SK-N-MC (cell line): Measurements from ENCODE around the gene TAF11L2.
"Not testable (repeated sequence)": the region's sequence is repeated elsewhere in the genome, so short reads cannot be mapped to it uniquely, and the experiment has no call there.

Experiments
- DNase-seq: peaks from one replicate; pipeline ENCODE4 v3.0.0-alpha.2; 2011; ENCODE audit warnings: low read depth, low spot score
- H3K27ac ChIP-seq: fragments of 200-600 bp; sonication (generic); 2 replicates; pipeline ENCODE4 v1.5.1; 2016; ENCODE audit warnings: mixed run types
- H3K36me3 ChIP-seq: fragments of 200-600 bp; sonication (generic); 2 replicates; pipeline ENCODE4 v1.6.1; 2017; ENCODE audit warnings: antibody characterized with exemption, low read length, mixed read lengths; ENCODE audit not compliant: insufficient read depth
- H3K4me3 ChIP-seq: fragments of 200-600 bp; sonication (generic); 2 replicates; pipeline ENCODE4 v1.5.1; 2016
- H3K9ac ChIP-seq: fragments of 200-600 bp; sonication (generic); 2 replicates; pipeline ENCODE4 v1.8.0; 2017; ENCODE audit warnings: mixed run types, mixed read lengths; ENCODE audit not compliant: insufficient read length
- H3K9me3 ChIP-seq: fragments of 200-600 bp; sonication (generic); 2 replicates; pipeline ENCODE4 v1.6.1; 2017; ENCODE audit warnings: low read depth, mild to moderate bottlenecking, antibody characterized with exemption, low read length, moderate library complexity, mixed read lengths
- EZH2 ChIP-seq: fragments of 200-600 bp; sonication (generic); IDR thresholded peaks from one replicate; pipeline ENCODE4 v1.6.1; 2017; ENCODE audit warnings: antibody characterized with exemption
- FOXP2 ChIP-seq: optimal IDR thresholded peaks from 2 replicates; pipeline ENCODE3; 2011; ENCODE audit warnings: mild to moderate bottlenecking, moderate library complexity; ENCODE audit not compliant: insufficient read depth; ENCODE audit errors: extremely low read length, control extremely low read depth
- POLR2AphosphoS5 ChIP-seq: IDR thresholded peaks from 2 replicates; pipeline ENCODE4 v1.6.1; 2012; ENCODE audit warnings: mild to moderate bottlenecking, low read depth, low read length, borderline replicate concordance

The TAF11L2 gene

DNA sequence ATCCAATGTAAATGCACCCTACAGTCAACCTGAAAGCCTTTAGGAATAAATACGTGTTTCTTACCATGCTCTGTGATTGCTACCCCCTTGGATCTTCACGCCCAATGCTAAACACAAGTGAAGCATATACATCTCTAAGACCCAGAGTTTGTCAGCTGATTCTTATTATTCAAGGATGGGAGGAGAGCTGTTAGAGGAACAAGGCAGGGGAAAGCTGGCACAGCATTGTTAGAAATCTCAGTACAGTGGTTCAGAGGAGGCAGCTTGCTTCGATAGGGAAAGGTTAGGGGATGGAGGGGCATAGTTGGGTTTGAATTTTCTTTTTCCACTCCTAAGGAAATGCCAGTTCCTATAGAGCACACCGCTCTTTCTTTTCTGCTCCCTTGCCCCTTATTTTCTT is 16.7 kb upstream of the TAF11L2 start:
- no peaks in the 10 kb centered on the region for H3K9me3 ChIP-seq
- H3K4me3 ChIP-seq, result no peak overlapping the region
- no peak for DNase-seq
- H3K9ac ChIP-seq, result no peak overlapping the region
- no peaks in the 10 kb centered on the region for H3K36me3 ChIP-seq
- TF ChIP-seq POLR2AphosphoS5 (no peak), EZH2 (no peak), FOXP2 (no peak)
- no peak overlapping the region for H3K27ac ChIP-seq

DNA sequence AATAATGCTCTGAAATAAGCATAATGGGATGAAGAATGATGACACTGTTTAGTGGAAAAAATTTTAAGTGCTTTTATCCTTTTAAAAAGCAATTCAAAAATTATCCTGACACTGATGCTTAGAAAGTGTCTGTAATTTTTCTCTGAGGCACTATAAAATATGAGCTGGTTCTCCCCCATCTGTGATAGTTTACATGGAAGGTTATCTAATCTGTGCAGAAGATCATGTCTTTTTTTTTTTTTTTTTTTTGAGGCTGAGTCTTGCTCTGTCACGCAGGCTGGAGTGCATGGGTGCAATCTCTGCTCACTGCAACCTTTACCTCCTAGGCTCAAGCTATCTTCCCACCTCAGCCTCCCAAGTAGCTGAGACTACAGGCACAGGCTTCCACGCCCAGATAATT is 15.2 kb upstream of the TAF11L2 start:
- Histone ChIP-seq H3K36me3 (no peaks in the 10 kb centered on the region), H3K9me3 (no peaks in the 10 kb centered on the region), H3K27ac (no peak overlapping the region), H3K4me3 (no peak overlapping the region), H3K9ac (no peak overlapping the region)
- no peak for DNase-seq
- TF ChIP-seq POLR2AphosphoS5, result no peak
- no peak for TF ChIP-seq EZH2
- no peak for TF ChIP-seq FOXP2

DNA sequence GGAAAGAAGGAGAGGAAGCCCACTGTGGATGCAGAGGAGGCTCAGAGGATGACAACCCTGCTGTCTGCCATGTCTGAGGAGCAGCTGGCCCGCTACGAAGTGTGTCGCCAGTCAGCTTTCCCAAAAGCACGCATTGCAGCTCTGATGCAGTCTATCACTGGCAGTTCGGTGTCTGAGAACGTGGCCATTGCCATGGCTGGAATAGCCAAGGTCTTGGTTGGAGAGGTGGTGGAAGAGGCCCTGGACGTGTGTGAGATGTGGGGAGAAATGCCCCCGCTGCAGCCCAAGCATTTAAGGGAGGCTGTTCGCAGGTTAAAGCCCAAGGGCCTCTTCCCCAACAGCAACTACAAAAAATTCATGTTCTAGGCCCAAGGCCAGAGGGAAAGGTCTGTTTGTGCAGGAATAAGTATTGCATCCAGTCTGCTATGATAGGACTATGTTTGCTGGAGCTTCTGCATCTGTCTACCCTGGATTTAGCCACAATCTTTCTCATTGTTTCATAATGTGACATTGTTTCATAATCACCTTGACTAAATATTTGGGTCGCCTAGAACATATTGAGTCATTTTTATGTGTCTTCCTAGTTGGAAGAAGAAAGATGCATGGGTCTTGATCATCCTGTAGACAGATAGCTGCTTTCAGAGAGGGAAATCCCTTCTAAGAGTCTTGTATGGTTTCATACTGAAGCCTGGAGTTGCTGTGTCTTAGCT is 11.4 kb upstream of the TAF11L2 start:
- H3K27ac ChIP-seq, H3K9me3 ChIP-seq, H3K4me3 ChIP-seq, DNase-seq, H3K36me3 ChIP-seq, H3K9ac ChIP-seq: not testable (repeated sequence)

DNA sequence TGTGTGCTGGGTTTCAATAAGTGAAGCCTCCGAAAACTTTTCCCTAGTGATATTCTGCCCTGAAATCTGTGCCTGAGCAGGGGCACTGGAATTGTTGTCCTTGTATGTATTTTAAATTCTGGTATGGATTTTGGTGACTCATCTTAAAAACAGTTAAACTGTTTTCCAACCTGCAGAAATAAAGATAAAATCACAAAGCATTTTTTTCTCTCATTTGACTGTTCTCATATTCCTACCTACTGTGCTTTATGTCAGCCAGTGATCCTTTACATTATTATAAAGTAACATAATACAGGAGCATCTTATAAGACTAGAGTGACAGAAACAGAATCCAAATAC is 10.9 kb upstream of the TAF11L2 start:
- H3K9ac ChIP-seq, result no peak overlapping the region

DNA sequence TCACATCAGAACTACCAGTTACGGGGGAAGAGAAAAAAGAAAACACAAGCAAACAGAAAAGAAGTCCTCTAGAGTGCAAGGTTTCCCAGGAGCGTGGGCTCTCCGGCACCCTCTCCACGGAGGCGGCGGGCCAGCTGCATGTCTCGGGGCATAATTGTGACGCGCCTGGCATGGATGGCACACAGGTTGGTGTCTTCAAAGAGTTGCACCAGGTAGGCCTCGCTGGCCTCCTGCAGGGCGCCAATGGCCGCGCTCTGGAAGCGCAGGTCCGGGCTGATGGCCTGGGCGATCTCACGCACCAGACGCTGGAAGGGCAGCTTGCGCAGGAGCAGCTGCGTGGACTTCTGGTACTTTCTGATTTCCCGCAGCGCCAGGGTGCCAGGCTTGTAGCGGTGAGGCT is 6.8 kb upstream of the TAF11L2 start:
- H3K9ac ChIP-seq, H3K27ac ChIP-seq, H3K36me3 ChIP-seq, H3K9me3 ChIP-seq, DNase-seq, H3K4me3 ChIP-seq: not testable (repeated sequence)

More for the DNA sequence above, 10.9 kb upstream of the TAF11L2 start:
- Histone ChIP-seq H3K4me3 (no peak overlapping the region), H3K36me3 (no peaks in the 10 kb centered on the region), H3K9me3 (no peaks in the 10 kb centered on the region), H3K27ac (no peak overlapping the region)
- no peak for TF ChIP-seq EZH2
- TF ChIP-seq POLR2AphosphoS5, result no peak
- no peak for TF ChIP-seq FOXP2
- DNase-seq, result no peak

DNA sequence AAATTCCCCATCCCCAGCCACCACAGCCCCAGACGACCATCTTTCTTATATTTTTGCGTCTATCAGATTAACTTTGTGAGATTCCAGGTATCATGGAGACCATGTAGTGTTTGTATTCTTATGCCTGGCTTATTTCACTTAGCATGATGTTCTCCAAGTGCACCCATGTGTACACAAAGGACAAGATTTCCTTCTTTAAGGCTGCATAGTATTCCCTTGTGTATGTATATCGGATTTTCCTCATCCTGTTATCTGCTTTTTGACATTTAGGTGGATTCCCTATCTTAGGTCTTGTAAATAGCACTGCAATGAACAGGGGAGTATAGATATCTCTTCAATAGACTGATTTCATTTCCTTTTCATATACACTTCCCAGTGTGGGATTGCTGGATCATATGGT is 5.3 kb upstream of the TAF11L2 start:
- Histone ChIP-seq H3K4me3 (no peak overlapping the region), H3K9me3 (no peaks in the 10 kb centered on the region), H3K27ac (no peak overlapping the region), H3K36me3 (no peaks in the 10 kb centered on the region), H3K9ac (no peak overlapping the region)
- no peak for TF ChIP-seq POLR2AphosphoS5
- TF ChIP-seq EZH2, result no peak
- TF ChIP-seq FOXP2, result no peak
- no peak for DNase-seq

DNA sequence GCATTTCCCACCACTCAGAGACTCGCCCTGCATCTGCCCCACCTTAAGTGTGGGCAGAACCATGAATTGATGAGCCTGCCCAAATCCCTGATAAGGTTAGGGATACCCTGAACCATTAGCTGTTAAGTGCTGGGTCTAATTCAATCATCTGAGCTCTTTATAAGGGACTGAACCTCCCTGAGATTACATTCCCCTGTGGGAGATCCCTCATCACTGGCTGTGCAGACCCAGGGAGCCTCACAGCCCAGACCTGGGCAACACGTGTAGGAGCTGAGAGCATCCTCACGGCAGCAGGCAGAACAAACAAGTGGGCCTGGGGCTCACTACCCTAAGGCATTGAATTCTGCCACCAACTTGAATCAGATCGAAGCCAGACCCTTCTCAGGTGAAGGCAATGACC is 585 bp upstream of the TAF11L2 start:
- no peak overlapping the region for H3K9ac ChIP-seq
- H3K4me3 ChIP-seq, result no peak overlapping the region
- DNase-seq, result no peak
- no peak for TF ChIP-seq EZH2
- TF ChIP-seq FOXP2, result no peak
- TF ChIP-seq POLR2AphosphoS5, result no peak
- H3K27ac ChIP-seq, result no peak overlapping the region
- no peaks in the 10 kb centered on the region for H3K36me3 ChIP-seq
- H3K9me3 ChIP-seq, result no peaks in the 10 kb centered on the region

DNA sequence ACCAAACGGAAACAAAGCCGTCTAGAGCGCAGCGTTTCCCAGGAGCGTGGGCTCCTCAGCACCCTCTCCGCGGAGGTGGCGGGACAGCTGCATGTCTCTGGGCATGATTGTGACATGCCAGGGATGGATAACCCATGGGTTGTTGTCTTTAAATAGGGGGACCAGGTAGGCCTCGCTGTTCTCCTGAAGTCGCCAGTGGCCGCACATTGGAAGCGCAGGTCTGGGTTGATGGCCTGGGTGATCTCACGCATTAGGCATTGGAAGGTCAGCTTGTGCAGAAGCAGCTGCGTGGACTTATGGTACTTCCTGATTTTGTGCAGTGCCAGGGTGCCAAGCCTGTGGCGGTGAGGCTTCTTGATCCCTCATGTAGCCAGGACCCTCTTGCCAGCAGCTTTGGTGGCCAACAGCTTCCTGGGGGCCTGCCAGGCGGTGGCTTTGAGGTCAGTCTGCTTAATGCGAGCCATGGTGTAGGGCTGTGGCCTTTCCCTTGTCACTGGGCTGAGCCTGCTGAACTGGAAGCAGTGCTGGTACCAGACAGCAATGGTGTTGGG is 13.8 kb downstream of the TAF11L2 start:
- Histone ChIP-seq H3K36me3 (no peaks in the 10 kb centered on the region), H3K27ac (no peak overlapping the region), H3K9ac (no peak overlapping the region), H3K9me3 (no peaks in the 10 kb centered on the region), H3K4me3 (no peak overlapping the region)
- TF ChIP-seq EZH2 (no peak), POLR2AphosphoS5 (no peak), FOXP2 (no peak)
- DNase-seq, result no peak

DNA sequence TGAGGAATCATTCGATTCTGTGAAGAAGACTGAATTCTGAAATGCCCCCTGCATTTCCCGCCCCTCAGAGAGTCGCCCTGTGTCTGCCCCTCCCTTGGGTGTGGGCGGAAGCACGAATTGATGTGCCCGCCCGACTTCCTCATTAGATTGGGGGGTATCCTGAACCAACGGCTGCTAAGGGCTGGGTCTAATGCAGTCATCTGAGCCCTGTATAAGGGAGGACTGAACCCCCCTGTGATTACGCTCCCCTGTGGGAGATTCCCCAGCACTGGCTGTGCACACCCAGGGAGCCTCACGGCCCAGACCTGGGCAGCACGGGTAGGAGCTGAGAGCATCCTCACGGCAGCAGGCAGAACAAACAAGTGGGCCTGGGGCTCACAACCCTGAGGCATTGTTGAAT is 19.5 kb downstream of the TAF11L2 start:
- not testable (repeated sequence) for H3K9me3 ChIP-seq, H3K27ac ChIP-seq, H3K9ac ChIP-seq, H3K36me3 ChIP-seq, H3K4me3 ChIP-seq, DNase-seq

DNA sequence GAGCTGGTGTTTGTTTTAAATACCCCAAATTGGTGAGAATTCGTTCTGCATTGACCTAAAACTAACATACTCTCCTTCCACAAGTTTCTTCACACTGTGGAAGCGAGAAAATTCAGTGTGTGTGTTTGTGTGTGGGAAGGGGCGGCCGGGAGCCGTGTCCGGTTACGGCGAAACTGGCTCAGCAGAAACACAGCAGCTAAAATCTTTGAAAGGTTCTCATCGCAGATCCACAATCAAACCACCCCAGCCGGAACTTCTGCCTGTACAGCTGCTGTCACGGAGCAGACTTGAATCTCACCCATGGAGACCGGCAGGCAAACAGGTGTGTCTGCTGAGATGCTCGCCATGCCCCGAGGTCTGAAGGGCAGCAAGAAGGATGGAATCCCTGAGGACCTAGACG is 20.0 kb downstream of the TAF11L2 start, which contains the start of gene TAF11L3:
TAF11L3 (plus strand) TSS at position 301 of the 400 bp plus-strand sequence.
- H3K9ac ChIP-seq, result not testable (repeated sequence)

DNA sequence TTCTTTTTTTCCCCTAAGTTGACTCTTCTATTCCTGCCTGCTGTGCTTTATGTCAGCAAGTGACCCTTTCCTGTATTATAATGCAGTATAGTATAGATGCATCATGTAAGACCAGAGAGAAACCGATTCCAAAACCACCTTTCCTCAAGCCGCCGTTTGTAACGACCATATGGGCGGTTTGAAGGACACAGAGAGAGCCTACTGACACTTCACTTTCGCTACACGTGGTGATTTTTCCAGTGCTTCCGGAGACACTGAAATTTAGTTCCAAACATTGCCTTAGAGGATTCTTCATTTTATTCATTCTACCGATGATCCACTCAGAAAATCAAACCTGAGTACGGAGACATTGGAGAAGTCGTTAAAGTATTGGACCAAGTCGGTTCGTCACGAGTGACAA is 21.5 kb downstream of the TAF11L2 start:
- not testable (repeated sequence) for H3K9me3 ChIP-seq, H3K27ac ChIP-seq, H3K9ac ChIP-seq, H3K4me3 ChIP-seq, DNase-seq, H3K36me3 ChIP-seq

More for the DNA sequence above, 20.0 kb downstream of the TAF11L2 start, which contains the start of gene TAF11L3:
- not testable (repeated sequence) for H3K9me3 ChIP-seq, H3K27ac ChIP-seq, DNase-seq, H3K4me3 ChIP-seq, H3K36me3 ChIP-seq

DNA sequence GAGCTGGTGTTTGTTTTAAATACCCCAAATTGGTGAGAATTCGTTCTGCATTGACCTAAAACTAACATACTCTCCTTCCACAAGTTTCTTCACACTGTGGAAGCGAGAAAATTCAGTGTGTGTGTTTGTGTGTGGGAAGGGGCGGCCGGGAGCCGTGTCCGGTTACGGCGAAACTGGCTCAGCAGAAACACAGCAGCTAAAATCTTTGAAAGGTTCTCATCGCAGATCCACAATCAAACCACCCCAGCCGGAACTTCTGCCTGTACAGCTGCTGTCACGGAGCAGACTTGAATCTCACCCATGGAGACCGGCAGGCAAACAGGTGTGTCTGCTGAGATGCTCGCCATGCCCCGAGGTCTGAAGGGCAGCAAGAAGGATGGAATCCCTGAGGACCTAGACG is 23.5 kb downstream of the TAF11L2 start, which contains the start of gene TAF11L4:
TAF11L4 (plus strand) TSS at position 301 of the 400 bp plus-strand sequence.
- not testable (repeated sequence) for H3K36me3 ChIP-seq, H3K9ac ChIP-seq, H3K27ac ChIP-seq, H3K9me3 ChIP-seq, DNase-seq, H3K4me3 ChIP-seq

DNA sequence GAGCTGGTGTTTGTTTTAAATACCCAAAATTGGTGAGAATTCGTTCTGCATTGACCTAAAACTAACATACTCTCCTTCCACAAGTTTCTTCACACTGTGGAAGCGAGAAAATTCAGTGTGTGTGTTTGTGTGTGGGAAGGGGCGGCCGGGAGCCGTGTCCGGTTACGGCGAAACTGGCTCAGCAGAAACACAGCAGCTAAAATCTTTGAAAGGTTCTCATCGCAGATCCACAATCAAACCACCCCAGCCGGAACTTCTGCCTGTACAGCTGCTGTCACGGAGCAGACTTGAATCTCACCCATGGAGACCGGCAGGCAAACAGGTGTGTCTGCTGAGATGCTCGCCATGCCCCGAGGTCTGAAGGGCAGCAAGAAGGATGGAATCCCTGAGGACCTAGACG is 26.9 kb downstream of the TAF11L2 start, which contains the start of gene TAF11L5:
TAF11L5 (plus strand) TSS at position 301 of the 400 bp plus-strand sequence.
- not testable (repeated sequence) for H3K9ac ChIP-seq, DNase-seq, H3K27ac ChIP-seq, H3K9me3 ChIP-seq, H3K36me3 ChIP-seq, H3K4me3 ChIP-seq
